Effector CD8-positive, alpha-beta T cell (primary cell): ENCODE data around the gene E2F8.

Experiments used
- DNase-seq: peaks from one replicate; lab custom pipeline; 2025; lab: John Stamatoyannopoulos, UW

Gene E2F8

GRCh38 chr11:19187114-19187832 is 53.5 kb downstream of the E2F8 start:
- DNase-seq, result no peak

- DNase-seq, result no peak
Measured at GRCh38 chr11:19185516-19186052, 55.2 kb downstream of the E2F8 start.

GRCh38 chr11:19185036-19185435 is 55.7 kb downstream of the E2F8 start:
- DNase-seq, result no peak

- DNase-seq, result no peak
Measured at GRCh38 chr11:19183646-19184045, 57.1 kb downstream of the E2F8 start.

GRCh38 chr11:19181531-19182261 is 59.0 kb downstream of the E2F8 start:
- no peak for DNase-seq

- no peak for DNase-seq
Measured at GRCh38 chr11:19176629-19177186, 64.0 kb downstream of the E2F8 start.
